Body of pancreas (tissue), 4 donors: ENCODE results near the gene TXNDC5.

Experiments
- POLR2A ChIP-seq, 3 donors: fragments of 450-650 bp; IDR thresholded peaks; one replicate each; pipeline ENCODE4 v1.6.1; 2016; ENCODE audit warnings: antibody characterized with exemption in 3 of 3, mild to moderate bottlenecking in 2 of 3
- TF ChIP-seq, protein P1 (sequence below), 7 experiments: fragments of 450-650 bp in 4 of 7; fragments of 200-600 bp in 3 of 7; sonication (generic) in 3 of 7; IDR thresholded peaks; one replicate each; pipeline ENCODE4 v1.5.1; 2016 to 2019; ENCODE audit warnings: antibody characterized with exemption in 7 of 7

DNA sequence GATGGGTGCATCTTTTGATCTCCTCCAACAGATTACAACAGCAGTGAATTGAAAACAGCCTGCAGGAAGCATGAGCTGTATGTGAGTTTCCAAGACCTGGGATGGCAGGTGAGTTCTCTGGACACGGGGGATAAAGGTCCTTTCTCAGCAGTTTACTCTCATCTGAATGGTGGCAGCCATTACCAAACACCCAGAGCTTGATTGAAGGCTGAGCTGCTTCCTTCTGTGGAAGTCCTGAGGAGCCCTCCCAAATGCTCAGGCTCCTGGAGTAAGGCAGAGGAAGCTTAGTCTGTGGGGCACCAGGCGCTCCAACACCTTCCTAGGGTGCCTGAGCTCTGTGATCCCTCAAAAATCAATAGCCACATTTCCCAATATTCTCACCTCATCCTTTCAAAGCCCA, 31.5 kb downstream of the TXNDC5 start:
- TF ChIP-seq, protein P1, sequence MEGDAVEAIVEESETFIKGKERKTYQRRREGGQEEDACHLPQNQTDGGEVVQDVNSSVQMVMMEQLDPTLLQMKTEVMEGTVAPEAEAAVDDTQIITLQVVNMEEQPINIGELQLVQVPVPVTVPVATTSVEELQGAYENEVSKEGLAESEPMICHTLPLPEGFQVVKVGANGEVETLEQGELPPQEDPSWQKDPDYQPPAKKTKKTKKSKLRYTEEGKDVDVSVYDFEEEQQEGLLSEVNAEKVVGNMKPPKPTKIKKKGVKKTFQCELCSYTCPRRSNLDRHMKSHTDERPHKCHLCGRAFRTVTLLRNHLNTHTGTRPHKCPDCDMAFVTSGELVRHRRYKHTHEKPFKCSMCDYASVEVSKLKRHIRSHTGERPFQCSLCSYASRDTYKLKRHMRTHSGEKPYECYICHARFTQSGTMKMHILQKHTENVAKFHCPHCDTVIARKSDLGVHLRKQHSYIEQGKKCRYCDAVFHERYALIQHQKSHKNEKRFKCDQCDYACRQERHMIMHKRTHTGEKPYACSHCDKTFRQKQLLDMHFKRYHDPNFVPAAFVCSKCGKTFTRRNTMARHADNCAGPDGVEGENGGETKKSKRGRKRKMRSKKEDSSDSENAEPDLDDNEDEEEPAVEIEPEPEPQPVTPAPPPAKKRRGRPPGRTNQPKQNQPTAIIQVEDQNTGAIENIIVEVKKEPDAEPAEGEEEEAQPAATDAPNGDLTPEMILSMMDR (IDR thresholded peaks at IDR 0.05) = no peak
- TF ChIP-seq POLR2A (IDR thresholded peaks at IDR 0.05) = no peak
